ENCODE results near the gene AXIN1.
"Not testable (repeated sequence)": the region's sequence is repeated elsewhere in the genome, so short reads cannot be mapped to it uniquely, and the experiment has no call there.

DNA sequence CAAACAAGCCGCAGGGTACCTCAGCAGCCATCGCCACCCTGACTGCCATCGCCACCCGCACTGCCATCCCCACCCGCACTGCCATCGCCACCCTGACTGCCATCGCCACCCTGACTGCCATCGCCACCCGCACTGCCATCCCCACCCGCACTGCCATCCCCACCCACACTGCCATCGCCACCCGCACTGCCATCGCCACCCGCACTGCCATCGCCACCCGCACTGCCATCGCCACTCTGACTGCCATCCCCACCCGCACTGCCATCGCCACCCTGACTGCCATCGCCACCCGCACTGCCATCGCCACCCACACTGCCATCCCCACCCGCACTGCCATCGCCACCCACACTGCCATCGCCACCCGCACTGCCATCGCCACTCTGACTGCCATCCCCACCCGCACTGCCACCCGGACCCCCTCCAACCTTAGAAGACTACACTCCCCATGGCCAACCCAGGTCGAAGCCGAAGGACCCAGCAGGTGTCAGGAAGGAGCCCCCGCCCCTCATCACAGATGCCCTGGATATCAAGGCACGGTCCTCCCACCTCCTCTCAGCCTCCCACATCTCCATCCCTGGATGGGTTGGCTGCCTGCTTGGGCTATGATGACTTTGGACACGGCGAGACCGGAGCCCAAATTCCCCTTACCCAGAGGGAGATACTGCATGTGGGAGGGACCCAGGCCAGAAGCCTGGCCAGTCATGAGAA lies 25.7 kb upstream of the AXIN1 start:
- TF ChIP-seq POLR2A (IDR thresholded peaks at IDR 0.05; ENCODE audit: control extremely low read depth in 1 of 2, low read depth in 2 of 2, low read length in 2 of 2); CHD7 (IDR thresholded peaks at IDR 0.05; ENCODE audit: insufficient replicate concordance, low read length): not testable (repeated sequence)
